ENCODE results near the gene STARD9. TPM values are rescaled to one million over a fixed set of nuclear protein-coding genes. Genes with fewer than 3 reads are reported as not detected.
"Not testable (repeated sequence)": the region's sequence is repeated elsewhere in the genome, so short reads cannot be mapped to it uniquely, and the experiment has no call there.

The STARD9 gene
- total RNA-seq, 1 experiment from 2014 or later = 2.2 TPM

- peak; percentile 52 for DNase-seq (ENCODE audit: low read depth)
These were observed 8.8 kb downstream of the STARD9 start for GRCh38 chr15:42584031-42584765.

- DNase-seq (ENCODE audit: low read depth) = no peak
These were observed 15.3 kb downstream of the STARD9 start for GRCh38 chr15:42590619-42591237.

GRCh38 chr15:42591238-42591934, 16.0 kb downstream of the STARD9 start:
- peak; percentile 15 for DNase-seq (ENCODE audit: low read depth)

GRCh38 chr15:42592716-42593115, 17.3 kb downstream of the STARD9 start:
- no peak for DNase-seq (ENCODE audit: low read depth)

DNA sequence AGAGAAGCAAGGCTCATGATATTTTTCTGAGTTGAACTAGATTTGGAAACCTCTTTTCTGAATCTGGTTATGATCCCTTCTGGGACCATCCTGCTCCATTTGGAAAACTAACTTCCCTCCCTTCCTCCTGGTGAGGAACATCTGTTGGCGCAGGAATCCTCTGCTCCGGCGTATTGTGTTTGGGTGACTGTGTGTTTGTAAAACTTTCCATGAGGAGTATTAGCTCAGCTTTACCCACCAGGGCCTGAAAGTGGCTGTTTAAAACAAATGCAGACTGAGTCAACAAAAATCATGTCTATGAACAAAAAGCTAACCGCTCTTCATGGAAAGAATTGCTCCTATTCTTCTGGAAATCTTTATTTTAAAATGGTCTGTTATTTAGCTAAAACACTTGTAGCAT, 17.7 kb downstream of the STARD9 start:
- no peak for DNase-seq (ENCODE audit: low read depth)

DNA sequence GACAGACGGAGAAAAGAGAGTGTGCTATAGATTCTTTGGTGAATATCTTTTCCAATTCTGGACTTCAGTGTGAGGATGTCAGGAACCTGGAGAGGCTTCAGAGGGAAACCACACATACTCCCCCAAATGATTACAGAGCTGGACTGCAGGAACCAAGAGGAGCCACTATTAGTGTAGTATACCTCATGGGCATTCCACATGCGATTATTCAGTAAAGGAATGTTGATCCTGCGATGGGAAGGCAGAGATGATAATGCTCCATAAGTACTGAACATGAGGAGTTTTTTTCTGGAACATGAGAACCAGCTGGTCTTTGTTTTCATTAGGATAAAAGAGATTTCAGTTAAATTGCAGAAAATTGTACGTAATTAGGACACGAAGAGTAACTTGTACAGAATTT, 18.7 kb downstream of the STARD9 start:
- DNase-seq (ENCODE audit: low read depth) = no peak

- no peak for DNase-seq (ENCODE audit: low read depth)
These were observed 20.3 kb downstream of the STARD9 start for GRCh38 chr15:42595626-42596240.

DNA sequence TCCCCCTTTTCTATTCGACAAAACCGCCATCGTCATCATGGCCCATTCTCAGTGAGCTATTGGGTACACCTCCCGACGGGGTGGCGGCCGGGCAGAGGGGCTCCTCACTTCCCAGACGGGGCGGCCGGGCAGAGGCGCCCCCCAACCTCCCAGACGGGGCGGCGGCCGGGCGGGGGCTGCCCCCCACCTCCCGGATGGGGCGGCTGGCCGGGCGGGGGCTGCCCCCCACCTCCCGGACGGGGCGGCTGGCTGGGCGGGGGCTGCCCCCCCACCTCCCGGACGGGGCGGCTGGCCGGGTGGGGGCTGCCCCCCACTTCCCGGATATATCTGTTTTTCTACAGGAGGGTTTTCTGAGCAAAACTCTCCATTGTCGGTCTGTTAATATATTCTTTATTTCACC, 25.9 kb downstream of the STARD9 start:
- not testable (repeated sequence) for DNase-seq (ENCODE audit: low read depth)

- DNase-seq (ENCODE audit: low read depth) = no peak
These were observed 27.1 kb downstream of the STARD9 start for GRCh38 chr15:42602501-42602900.

GRCh38 chr15:42603978-42604377, 28.6 kb downstream of the STARD9 start:
- DNase-seq (ENCODE audit: low read depth) = no peak

DNA sequence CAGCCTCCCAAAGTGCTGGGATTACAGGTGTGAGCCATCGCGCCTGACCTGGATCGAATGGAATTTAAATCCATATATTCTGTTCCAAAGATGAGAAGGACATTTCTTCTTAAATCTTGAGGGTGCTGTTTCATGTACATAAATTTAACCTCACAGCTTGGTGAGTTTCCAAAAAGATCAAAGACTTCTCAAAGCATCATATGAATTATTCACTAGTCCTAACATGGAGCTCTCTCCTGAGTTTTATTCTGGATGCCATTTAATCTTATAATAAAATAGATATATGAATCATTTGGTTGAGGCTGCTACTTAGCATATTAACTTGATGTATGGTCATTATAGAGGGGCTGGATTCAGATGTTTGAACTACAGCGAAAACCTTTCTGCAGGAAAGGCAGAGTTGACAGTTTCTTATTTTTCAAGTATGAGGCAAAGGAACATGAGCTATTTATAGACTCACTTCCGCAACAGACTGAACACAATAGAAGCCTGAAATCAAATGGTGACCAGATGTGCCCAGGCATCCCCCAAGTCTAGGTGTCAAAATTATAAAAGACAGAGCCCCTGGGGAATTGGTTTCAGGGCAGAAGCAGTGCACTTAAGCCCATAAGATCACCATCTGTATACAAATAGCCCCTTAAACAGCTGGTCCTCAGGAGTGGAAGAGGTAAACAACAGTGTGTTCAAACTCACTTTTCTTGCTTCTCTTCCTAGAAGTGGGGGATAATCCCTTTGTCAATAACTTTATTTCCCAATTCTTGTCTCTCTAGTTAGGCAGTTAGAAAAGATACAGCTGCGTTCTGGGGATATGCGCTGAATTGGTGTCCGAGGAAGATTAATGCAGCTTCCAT, 29.7 kb downstream of the STARD9 start:
- no peak for DNase-seq (ENCODE audit: low read depth)

- DNase-seq (ENCODE audit: low read depth) = no peak
These were observed 30.4 kb downstream of the STARD9 start for GRCh38 chr15:42605796-42606195.

DNA sequence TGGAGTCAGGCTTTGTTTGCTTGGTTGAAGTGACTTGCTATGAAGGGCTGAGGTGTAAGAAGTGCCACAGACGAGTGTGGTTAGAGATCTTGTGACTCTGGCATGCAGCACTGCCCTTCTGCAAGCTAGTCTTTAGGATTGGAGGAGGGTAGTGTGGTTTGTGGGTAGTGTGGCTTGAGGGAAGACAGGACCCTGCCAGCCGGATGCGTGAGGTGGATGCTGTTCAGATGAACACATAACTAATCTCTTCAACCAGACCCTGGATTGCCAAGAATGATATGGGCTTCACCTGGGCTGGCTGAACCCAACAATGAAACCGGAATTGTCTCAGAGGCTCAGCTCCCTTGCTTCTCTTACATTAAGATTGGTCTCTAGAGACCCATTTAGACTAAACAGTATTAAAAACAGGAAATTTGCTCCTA, 32.7 kb downstream of the STARD9 start:
- DNase-seq (ENCODE audit: low read depth) = peak; percentile 88

DNA sequence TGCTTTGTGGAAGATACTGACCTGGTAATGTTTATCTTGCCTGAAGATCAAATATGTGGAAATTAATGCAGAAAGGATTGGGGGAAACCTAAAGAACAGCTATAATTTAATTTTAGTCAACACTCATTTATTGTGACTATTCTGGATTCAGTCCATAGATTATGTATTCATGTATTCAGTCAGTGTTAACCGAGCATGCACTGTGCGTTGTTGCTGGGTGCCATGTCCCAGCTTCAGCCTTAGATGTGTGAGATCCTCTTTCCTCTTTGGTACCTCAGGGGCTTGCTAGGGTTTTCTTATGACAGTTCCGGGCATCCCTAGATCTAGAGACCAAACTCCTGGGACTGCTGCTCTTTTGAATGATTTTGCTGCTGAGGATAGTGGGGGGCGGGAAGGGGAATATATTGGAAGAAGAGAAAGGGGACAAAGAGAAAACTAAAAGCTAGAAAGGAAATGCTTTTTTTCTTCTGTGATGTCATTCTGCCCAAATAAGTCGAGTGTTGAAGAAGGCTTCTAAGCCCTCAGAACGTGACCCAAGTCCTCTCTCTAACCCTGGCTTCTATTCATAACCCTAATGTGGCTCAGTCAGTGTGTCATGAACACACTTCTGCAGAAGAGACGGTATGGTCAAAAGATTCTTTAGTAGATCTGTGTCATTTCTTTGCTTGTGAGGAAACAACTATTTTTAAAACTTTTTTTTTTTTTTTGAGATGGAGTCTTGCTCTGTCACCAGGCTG, 33.5 kb downstream of the STARD9 start:
- DNase-seq (ENCODE audit: low read depth) = no peak

DNA sequence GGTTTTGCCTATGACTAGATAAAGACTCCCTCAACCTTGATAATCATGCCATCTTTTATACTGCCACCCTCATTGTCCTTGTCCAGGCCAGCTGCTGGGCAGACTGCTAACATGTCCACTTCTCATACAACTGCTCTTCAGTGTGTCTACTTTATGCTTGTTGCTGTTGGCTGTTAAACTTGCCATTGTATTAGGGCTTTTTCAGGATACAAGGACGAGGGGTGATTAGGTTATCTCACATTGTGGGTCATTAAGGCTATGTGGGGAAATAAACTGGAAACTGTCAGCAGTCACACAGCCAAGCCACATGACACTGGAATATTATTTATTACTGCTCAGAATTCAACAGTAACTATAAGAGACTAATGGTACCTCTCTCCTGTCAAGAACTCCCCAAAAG, 36.1 kb downstream of the STARD9 start:
- DNase-seq (ENCODE audit: low read depth) = no peak

DNA sequence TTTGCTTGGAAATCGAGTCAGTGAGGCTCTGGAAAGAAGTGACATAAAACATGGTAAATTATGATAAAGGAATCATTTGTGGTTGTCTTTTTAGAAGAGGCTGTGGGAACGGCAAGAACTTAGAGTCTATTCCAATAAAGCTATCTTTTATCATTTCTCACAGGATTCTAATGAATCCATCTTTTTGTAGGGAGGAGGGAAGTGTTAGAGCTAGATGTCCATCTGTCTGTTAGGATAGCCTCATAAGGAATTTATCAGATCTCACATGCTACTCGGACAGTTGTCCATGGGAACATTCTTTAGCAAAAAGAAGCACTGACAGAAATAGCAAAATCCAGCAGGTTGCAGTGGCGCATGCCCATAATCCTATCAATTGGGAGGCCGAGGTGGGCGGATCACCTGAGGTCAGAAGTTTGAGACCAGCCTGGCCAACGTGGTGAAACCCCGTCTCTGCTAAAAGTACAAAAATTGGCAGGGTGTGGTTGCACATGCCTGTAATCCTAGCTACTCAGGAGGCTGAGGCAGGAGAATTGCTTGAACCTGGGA, 37.0 kb downstream of the STARD9 start:
- DNase-seq (ENCODE audit: low read depth) = no peak

DNA sequence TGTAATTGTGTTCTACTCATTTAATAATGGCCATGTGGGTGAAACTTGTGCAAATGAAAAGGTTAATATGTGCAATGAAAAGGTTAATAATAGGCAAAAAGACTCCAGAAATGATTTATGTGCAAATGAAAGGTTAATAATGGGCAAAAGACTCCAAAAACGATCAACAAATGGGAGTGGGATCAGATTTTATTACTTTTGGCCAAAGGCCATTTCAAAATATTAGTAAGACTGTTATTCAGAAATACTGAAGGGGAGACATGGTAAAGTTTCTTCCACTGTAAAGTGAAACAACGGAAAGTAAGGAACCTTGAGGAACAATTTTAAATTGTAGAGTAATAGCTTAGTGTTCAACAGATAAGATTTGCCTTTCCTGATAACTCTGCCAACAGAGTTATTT, 40.7 kb downstream of the STARD9 start:
- DNase-seq (ENCODE audit: low read depth) = no peak

GRCh38 chr15:42619656-42620371, 44.4 kb downstream of the STARD9 start:
- DNase-seq (ENCODE audit: low read depth) = no peak

DNA sequence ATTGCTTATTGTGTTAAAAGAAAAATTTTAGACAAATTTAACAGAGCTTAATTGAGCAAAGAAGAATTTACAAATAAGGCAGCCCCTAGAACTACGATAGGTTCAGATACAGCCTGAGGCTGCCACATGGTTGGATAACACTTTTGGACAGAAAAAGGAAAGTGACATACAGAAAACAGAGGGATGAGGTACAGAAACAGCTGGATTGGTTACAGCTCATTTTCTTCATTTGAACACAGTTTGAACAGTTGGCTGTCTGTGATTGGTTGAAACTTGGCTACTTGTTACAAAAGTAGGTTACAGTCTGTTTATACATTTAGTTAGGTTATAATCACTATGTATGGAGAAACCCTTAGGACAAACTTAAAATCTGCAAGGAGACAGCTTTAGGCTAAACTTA, 46.0 kb downstream of the STARD9 start:
- no peak for DNase-seq (ENCODE audit: low read depth)

Data from HT1080 (cell line).